ENCODE measurements around the gene ENKD1.

The ENKD1 gene

GRCh38 chr16:67666559-67667452 lies at the start of gene ENKD1, which contains the start of gene C16orf86:
Gene ENKD1 (minus strand): TSS chr16:67666750. CDS start chr16:67666442, 308 bp downstream.
Gene C16orf86 (plus strand): TSS chr16:67666814. CDS start chr16:67666971, 157 bp downstream.
- Histone ChIP-seq H3K27ac (ENCODE audit: low read depth in 2 of 2, low read length in 2 of 2) (peak within 1 kb of the TSS; percentile 62 to 74), H3K27me3 (ENCODE audit: control insufficient read depth in 2 of 2, insufficient read depth in 2 of 2, low read length in 2 of 2) (no peaks in the 10 kb centered on the region), H3K4me1 (ENCODE audit: control insufficient read depth in 2 of 2, insufficient read depth in 2 of 2, low read length in 2 of 2) (peaks cover 20 to 22% of the 10 kb centered on the region in 2 donors), H3K36me3 (ENCODE audit: control insufficient read depth in 2 of 2, insufficient read depth in 2 of 2, low read length in 2 of 2) (no peaks in the 10 kb centered on the region), H3K9ac (ENCODE audit: low read depth in 1 of 2, low read length in 2 of 2) (peak within 1 kb of the TSS; percentile 62 to 77), H3K9me3 (ENCODE audit: control insufficient read depth in 2 of 2, low read length in 2 of 2) (no peaks in the 10 kb centered on the region), H3K4me3 (ENCODE audit: low read length in 2 of 2) (peak within 1 kb of the TSS; percentile 68 to 71)

GRCh38 chr16:67716097-67716496 lies 49.5 kb upstream of the ENKD1 start:
- peaks cover 20 to 36% of the 10 kb centered on the region in 2 donors for H3K4me1 ChIP-seq (ENCODE audit: control insufficient read depth in 2 of 2, insufficient read depth in 2 of 2, low read length in 2 of 2)
- no peak overlapping the region for H3K4me3 ChIP-seq (ENCODE audit: low read length in 2 of 2)
- no peak overlapping the region for H3K9ac ChIP-seq (ENCODE audit: low read depth in 1 of 2, low read length in 2 of 2)
- H3K9me3 ChIP-seq (ENCODE audit: control insufficient read depth in 2 of 2, low read length in 2 of 2): no peaks in the 10 kb centered on the region
- no peak overlapping the region for H3K27ac ChIP-seq (ENCODE audit: low read depth in 2 of 2, low read length in 2 of 2)
- H3K36me3 ChIP-seq (ENCODE audit: control insufficient read depth in 2 of 2, insufficient read depth in 2 of 2, low read length in 2 of 2): no peaks in the 10 kb centered on the region
- no peaks in the 10 kb centered on the region for H3K27me3 ChIP-seq (ENCODE audit: control insufficient read depth in 2 of 2, insufficient read depth in 2 of 2, low read length in 2 of 2)

GRCh38 chr16:67714522-67714921 lies 48.0 kb upstream of the ENKD1 start:
- peaks cover 12 to 27% of the 10 kb centered on the region in 2 donors for H3K4me1 ChIP-seq (ENCODE audit: control insufficient read depth in 2 of 2, insufficient read depth in 2 of 2, low read length in 2 of 2)
- no peaks in the 10 kb centered on the region for H3K9me3 ChIP-seq (ENCODE audit: control insufficient read depth in 2 of 2, low read length in 2 of 2)
- no peaks in the 10 kb centered on the region for H3K36me3 ChIP-seq (ENCODE audit: control insufficient read depth in 2 of 2, insufficient read depth in 2 of 2, low read length in 2 of 2)
- H3K27ac ChIP-seq (ENCODE audit: low read depth in 2 of 2, low read length in 2 of 2): no peak overlapping the region
- H3K9ac ChIP-seq (ENCODE audit: low read depth in 1 of 2, low read length in 2 of 2): no peak overlapping the region
- no peaks in the 10 kb centered on the region for H3K27me3 ChIP-seq (ENCODE audit: control insufficient read depth in 2 of 2, insufficient read depth in 2 of 2, low read length in 2 of 2)
- H3K4me3 ChIP-seq (ENCODE audit: low read length in 2 of 2): no peak overlapping the region

- Histone ChIP-seq H3K36me3 (ENCODE audit: control insufficient read depth in 2 of 2, insufficient read depth in 2 of 2, low read length in 2 of 2) (no peaks in the 10 kb centered on the region), H3K9me3 (ENCODE audit: control insufficient read depth in 2 of 2, low read length in 2 of 2) (no peaks in the 10 kb centered on the region), H3K9ac (ENCODE audit: low read depth in 1 of 2, low read length in 2 of 2) (no peak overlapping the region), H3K4me3 (ENCODE audit: low read length in 2 of 2) (no peak overlapping the region), H3K27ac (ENCODE audit: low read depth in 2 of 2, low read length in 2 of 2) (no peak overlapping the region), H3K27me3 (ENCODE audit: control insufficient read depth in 2 of 2, insufficient read depth in 2 of 2, low read length in 2 of 2) (no peaks in the 10 kb centered on the region), H3K4me1 (ENCODE audit: control insufficient read depth in 2 of 2, insufficient read depth in 2 of 2, low read length in 2 of 2) (peaks cover 11 to 26% of the 10 kb centered on the region in 2 donors)
These were observed 47.2 kb upstream of the ENKD1 start for GRCh38 chr16:67713647-67714273.

GRCh38 chr16:67710607-67711006 lies 44.1 kb upstream of the ENKD1 start:
- Histone ChIP-seq H3K27ac (ENCODE audit: low read depth in 2 of 2, low read length in 2 of 2) (no peak overlapping the region), H3K36me3 (ENCODE audit: control insufficient read depth in 2 of 2, insufficient read depth in 2 of 2, low read length in 2 of 2) (no peaks in the 10 kb centered on the region), H3K4me1 (ENCODE audit: control insufficient read depth in 2 of 2, insufficient read depth in 2 of 2, low read length in 2 of 2) (peaks cover under 1 to 7% of the 10 kb centered on the region in 2 donors), H3K4me3 (ENCODE audit: low read length in 2 of 2) (no peak overlapping the region), H3K9me3 (ENCODE audit: control insufficient read depth in 2 of 2, low read length in 2 of 2) (no peaks in the 10 kb centered on the region), H3K9ac (ENCODE audit: low read depth in 1 of 2, low read length in 2 of 2) (no peak overlapping the region), H3K27me3 (ENCODE audit: control insufficient read depth in 2 of 2, insufficient read depth in 2 of 2, low read length in 2 of 2) (no peaks in the 10 kb centered on the region)

- Histone ChIP-seq H3K27me3 (ENCODE audit: control insufficient read depth in 2 of 2, insufficient read depth in 2 of 2, low read length in 2 of 2) (no peaks in the 10 kb centered on the region), H3K36me3 (ENCODE audit: control insufficient read depth in 2 of 2, insufficient read depth in 2 of 2, low read length in 2 of 2) (peaks cover 0 to 2% of the 10 kb centered on the region in 2 donors), H3K27ac (ENCODE audit: low read depth in 2 of 2, low read length in 2 of 2) (no peak overlapping the region), H3K4me1 (ENCODE audit: control insufficient read depth in 2 of 2, insufficient read depth in 2 of 2, low read length in 2 of 2) (peaks cover 0 to 7% of the 10 kb centered on the region in 2 donors), H3K9me3 (ENCODE audit: control insufficient read depth in 2 of 2, low read length in 2 of 2) (no peaks in the 10 kb centered on the region), H3K4me3 (ENCODE audit: low read length in 2 of 2) (no peak overlapping the region), H3K9ac (ENCODE audit: low read depth in 1 of 2, low read length in 2 of 2) (no peak overlapping the region)
These were observed 42.5 kb upstream of the ENKD1 start for GRCh38 chr16:67709050-67709449.

- Histone ChIP-seq H3K36me3 (ENCODE audit: control insufficient read depth in 2 of 2, insufficient read depth in 2 of 2, low read length in 2 of 2) (peaks cover 0 to 2% of the 10 kb centered on the region in 2 donors), H3K27ac (ENCODE audit: low read depth in 2 of 2, low read length in 2 of 2) (no peak overlapping the region), H3K4me3 (ENCODE audit: low read length in 2 of 2) (no peak overlapping the region), H3K4me1 (ENCODE audit: control insufficient read depth in 2 of 2, insufficient read depth in 2 of 2, low read length in 2 of 2) (peaks cover 0 to 3% of the 10 kb centered on the region in 2 donors), H3K9ac (ENCODE audit: low read depth in 1 of 2, low read length in 2 of 2) (no peak overlapping the region), H3K9me3 (ENCODE audit: control insufficient read depth in 2 of 2, low read length in 2 of 2) (no peaks in the 10 kb centered on the region), H3K27me3 (ENCODE audit: control insufficient read depth in 2 of 2, insufficient read depth in 2 of 2, low read length in 2 of 2) (no peaks in the 10 kb centered on the region)
These were observed 41.8 kb upstream of the ENKD1 start for GRCh38 chr16:67708368-67708771.

GRCh38 chr16:67707790-67708189 lies 41.2 kb upstream of the ENKD1 start:
- H3K27ac ChIP-seq (ENCODE audit: low read depth in 2 of 2, low read length in 2 of 2): no peak overlapping the region
- no peak overlapping the region for H3K4me3 ChIP-seq (ENCODE audit: low read length in 2 of 2)
- no peaks in the 10 kb centered on the region for H3K9me3 ChIP-seq (ENCODE audit: control insufficient read depth in 2 of 2, low read length in 2 of 2)
- H3K36me3 ChIP-seq (ENCODE audit: control insufficient read depth in 2 of 2, insufficient read depth in 2 of 2, low read length in 2 of 2): peaks cover 0 to 2% of the 10 kb centered on the region in 2 donors
- no peaks in the 10 kb centered on the region for H3K4me1 ChIP-seq (ENCODE audit: control insufficient read depth in 2 of 2, insufficient read depth in 2 of 2, low read length in 2 of 2)
- no peaks in the 10 kb centered on the region for H3K27me3 ChIP-seq (ENCODE audit: control insufficient read depth in 2 of 2, insufficient read depth in 2 of 2, low read length in 2 of 2)
- no peak overlapping the region for H3K9ac ChIP-seq (ENCODE audit: low read depth in 1 of 2, low read length in 2 of 2)

- H3K27me3 ChIP-seq (ENCODE audit: control insufficient read depth in 2 of 2, insufficient read depth in 2 of 2, low read length in 2 of 2): no peaks in the 10 kb centered on the region
- no peak overlapping the region for H3K4me3 ChIP-seq (ENCODE audit: low read length in 2 of 2)
- no peak overlapping the region for H3K27ac ChIP-seq (ENCODE audit: low read depth in 2 of 2, low read length in 2 of 2)
- peaks cover 0 to 2% of the 10 kb centered on the region in 2 donors for H3K36me3 ChIP-seq (ENCODE audit: control insufficient read depth in 2 of 2, insufficient read depth in 2 of 2, low read length in 2 of 2)
- no peaks in the 10 kb centered on the region for H3K4me1 ChIP-seq (ENCODE audit: control insufficient read depth in 2 of 2, insufficient read depth in 2 of 2, low read length in 2 of 2)
- H3K9me3 ChIP-seq (ENCODE audit: control insufficient read depth in 2 of 2, low read length in 2 of 2): no peaks in the 10 kb centered on the region
- H3K9ac ChIP-seq (ENCODE audit: low read depth in 1 of 2, low read length in 2 of 2): no peak overlapping the region
These were observed 40.7 kb upstream of the ENKD1 start for GRCh38 chr16:67707210-67707609.

GRCh38 chr16:67704110-67704509 lies 37.6 kb upstream of the ENKD1 start:
- no peak overlapping the region for H3K27ac ChIP-seq (ENCODE audit: low read depth in 2 of 2, low read length in 2 of 2)
- no peaks in the 10 kb centered on the region for H3K9me3 ChIP-seq (ENCODE audit: control insufficient read depth in 2 of 2, low read length in 2 of 2)
- H3K36me3 ChIP-seq (ENCODE audit: control insufficient read depth in 2 of 2, insufficient read depth in 2 of 2, low read length in 2 of 2): peaks cover 0 to 2% of the 10 kb centered on the region in 2 donors
- no peak overlapping the region for H3K9ac ChIP-seq (ENCODE audit: low read depth in 1 of 2, low read length in 2 of 2)
- H3K27me3 ChIP-seq (ENCODE audit: control insufficient read depth in 2 of 2, insufficient read depth in 2 of 2, low read length in 2 of 2): no peaks in the 10 kb centered on the region
- no peak overlapping the region for H3K4me3 ChIP-seq (ENCODE audit: low read length in 2 of 2)
- no peaks in the 10 kb centered on the region for H3K4me1 ChIP-seq (ENCODE audit: control insufficient read depth in 2 of 2, insufficient read depth in 2 of 2, low read length in 2 of 2)

All from mucosa of rectum (tissue), 2 donors.